ENCODE measurements around the gene DNAH17. TPM values are rescaled to one million over a fixed set of nuclear protein-coding genes. Genes with fewer than 3 reads are reported as not detected.

Gene DNAH17
- total RNA-seq, 1 donor from 2014 or later: under 0.01 TPM

- Histone ChIP-seq H3K36me3 (ENCODE audit: control insufficient read depth, insufficient read depth, low read length) (no peaks in the 10 kb centered on the region), H3K27me3 (ENCODE audit: control insufficient read depth, insufficient read depth, low read length) (peaks cover 8% of the 10 kb centered on the region), H3K4me3 (ENCODE audit: low read depth, low read length) (no peak overlapping the region)
- DNase-seq (ENCODE audit: low read depth) (no peak), FAIRE-seq (no peak)
- no peak for TF ChIP-seq CTCF (IDR thresholded peaks at IDR 0.05; ENCODE audit: insufficient read depth, low read length, severe bottlenecking)
These were observed 24.5 kb upstream of the DNAH17 start for GRCh38 chr17:78601577-78602190.

GRCh38 chr17:78600181-78600721, 23.1 kb upstream of the DNAH17 start:
- TF ChIP-seq CTCF (IDR thresholded peaks at IDR 0.05; ENCODE audit: insufficient read depth, low read length, severe bottlenecking): no peak
- H3K4me3 ChIP-seq (ENCODE audit: low read depth, low read length): no peak overlapping the region
- DNase-seq (ENCODE audit: low read depth) (no peak), FAIRE-seq (no peak)
- H3K36me3 ChIP-seq (ENCODE audit: control insufficient read depth, insufficient read depth, low read length): no peaks in the 10 kb centered on the region
- H3K27me3 ChIP-seq (ENCODE audit: control insufficient read depth, insufficient read depth, low read length): peaks cover 8% of the 10 kb centered on the region

- DNase-seq (ENCODE audit: low read depth) (no peak), FAIRE-seq (no peak)
- no peak for TF ChIP-seq CTCF (IDR thresholded peaks at IDR 0.05; ENCODE audit: insufficient read depth, low read length, severe bottlenecking)
- H3K36me3 ChIP-seq (ENCODE audit: control insufficient read depth, insufficient read depth, low read length): no peaks in the 10 kb centered on the region
- peaks cover 8% of the 10 kb centered on the region for H3K27me3 ChIP-seq (ENCODE audit: control insufficient read depth, insufficient read depth, low read length)
- H3K4me3 ChIP-seq (ENCODE audit: low read depth, low read length): no peak overlapping the region
These were observed 22.2 kb upstream of the DNAH17 start for GRCh38 chr17:78599419-78599818.

- H3K4me3 ChIP-seq (ENCODE audit: low read depth, low read length): no peak overlapping the region
- FAIRE-seq (peak; percentile 79), DNase-seq (ENCODE audit: low read depth) (no peak)
- peaks cover 3% of the 10 kb centered on the region for H3K27me3 ChIP-seq (ENCODE audit: control insufficient read depth, insufficient read depth, low read length)
- no peak for TF ChIP-seq CTCF (IDR thresholded peaks at IDR 0.05; ENCODE audit: insufficient read depth, low read length, severe bottlenecking)
- H3K36me3 ChIP-seq (ENCODE audit: control insufficient read depth, insufficient read depth, low read length): no peaks in the 10 kb centered on the region
These were observed 20.8 kb upstream of the DNAH17 start for GRCh38 chr17:78598013-78598471.

- H3K4me3 ChIP-seq (ENCODE audit: low read depth, low read length): no peak overlapping the region
- H3K27me3 ChIP-seq (ENCODE audit: control insufficient read depth, insufficient read depth, low read length): peaks cover 3% of the 10 kb centered on the region
- FAIRE-seq (no peak), DNase-seq (ENCODE audit: low read depth) (no peak)
- H3K36me3 ChIP-seq (ENCODE audit: control insufficient read depth, insufficient read depth, low read length): no peaks in the 10 kb centered on the region
- TF ChIP-seq CTCF (IDR thresholded peaks at IDR 0.05; ENCODE audit: insufficient read depth, low read length, severe bottlenecking): no peak
These were observed 19.9 kb upstream of the DNAH17 start for GRCh38 chr17:78596871-78597764.

Data from bronchial epithelial cell (primary cell).